Esophagus muscularis mucosa (tissue), 4 donors: Measurements from ENCODE around the gene SIGLEC9.

Source experiments
- CTCF ChIP-seq, 3 experiments: fragments of 200-600 bp in 2 of 3; fragments of 450-650 bp in 1 of 3; sonication (generic) in 2 of 3; IDR thresholded peaks; one replicate each; pipeline ENCODE4 v1.5.1; 2017 to 2019; ENCODE audit warnings: antibody characterized with exemption in 3 of 3, mild to moderate bottlenecking in 2 of 3, moderate library complexity in 1 of 3
- EP300 ChIP-seq: sonication (generic); formaldehyde crosslinking; IDR thresholded peaks from one replicate; pipeline ENCODE4 v1.6.1; 2017; ENCODE audit warnings: antibody characterized with exemption
- POLR2A ChIP-seq: fragments of 450-650 bp; IDR thresholded peaks from one replicate; pipeline ENCODE4 v1.6.1; 2017; ENCODE audit warnings: antibody characterized with exemption, moderate library complexity, mild to moderate bottlenecking, low read depth

GRCh38 chr19:51164215-51164614 is 39.5 kb downstream of the SIGLEC9 start:
- TF ChIP-seq CTCF (IDR thresholded peaks at IDR 0.05) (no peak), EP300 (no peak), POLR2A (no peak)
